Epithelial cell of esophagus (primary cell): ENCODE data around the gene PCDH15.

Experiments used
- DNase-seq: peaks from one replicate; pipeline ENCODE4 v3.0.0; 2010; ENCODE audit warnings: low read depth
- H3K4me3 ChIP-seq: 2 replicates; pipeline ENCODE4 v1.5.1; 2011; ENCODE audit warnings: mild to moderate bottlenecking, low read length, control low read depth
- CTCF ChIP-seq: IDR thresholded peaks from 2 replicates; pipeline ENCODE4 v1.5.1; 2011; ENCODE audit warnings: low read depth, mild to moderate bottlenecking, low read length, control low read depth, inconsistent platforms; ENCODE audit not compliant: insufficient read depth; ENCODE audit errors: missing control alignments

Gene PCDH15

GRCh38 chr10:54681136-54681535, 119.9 kb downstream of the PCDH15 start:
- DNase-seq = no peak
- H3K4me3 ChIP-seq = no peak overlapping the region
- TF ChIP-seq CTCF = no peak

- DNase-seq = no peak
- TF ChIP-seq CTCF = no peak
- no peak overlapping the region for H3K4me3 ChIP-seq
Measured at GRCh38 chr10:54667136-54667535, 133.9 kb downstream of the PCDH15 start.

GRCh38 chr10:54666192-54666591, 134.8 kb downstream of the PCDH15 start:
- DNase-seq = no peak
- no peak for TF ChIP-seq CTCF
- H3K4me3 ChIP-seq = no peak overlapping the region

GRCh38 chr10:54665095-54665494, 135.9 kb downstream of the PCDH15 start:
- no peak overlapping the region for H3K4me3 ChIP-seq
- no peak for DNase-seq
- no peak for TF ChIP-seq CTCF

- no peak overlapping the region for H3K4me3 ChIP-seq
- DNase-seq = no peak
- TF ChIP-seq CTCF = no peak
Measured at GRCh38 chr10:54660397-54660796, 140.6 kb downstream of the PCDH15 start.

- no peak for DNase-seq
- no peak overlapping the region for H3K4me3 ChIP-seq
- TF ChIP-seq CTCF = no peak
Measured at GRCh38 chr10:54656643-54657042, 144.4 kb downstream of the PCDH15 start.

GRCh38 chr10:54653518-54653917, 147.5 kb downstream of the PCDH15 start:
- no peak overlapping the region for H3K4me3 ChIP-seq
- no peak for DNase-seq
- TF ChIP-seq CTCF = no peak
